ENCODE measurements around the gene SIN3B. TPM values are rescaled to one million over a fixed set of nuclear protein-coding genes. Genes with fewer than 3 reads are reported as not detected.

SIN3B gene
- total and polyA plus RNA-seq, 9 of the 15 experiments (the other 6 are each of a cell fraction or from before 2014, with no cell fraction given): 0.51 to 34.2 (median 14.3) TPM

- TF ChIP-seq ARID4B (CRISPR knock-in tag; IDR thresholded peaks at IDR 0.05) (0 out of 2 replicates have a peak, but pooled peaks have one; percentile 36), ZNF212 (CRISPR knock-in tag; IDR thresholded peaks at IDR 0.05) (no peak), ASH1L (IDR thresholded peaks at IDR 0.05; ENCODE audit: borderline replicate concordance, low read depth, partially characterized antibody) (no peak), ZNF124 (CRISPR knock-in tag; IDR thresholded peaks at IDR 0.05) (no peak), ZNF586 (CRISPR knock-in tag; conservative IDR thresholded peaks at IDR 0.05) (no peak), ZNF431 (CRISPR knock-in tag; IDR thresholded peaks at IDR 0.05) (no peak), PHF21A (IDR thresholded peaks at IDR 0.05; ENCODE audit: borderline replicate concordance, low read depth) (no peak), RBM14 (IDR thresholded peaks at IDR 0.05; ENCODE audit: borderline replicate concordance, insufficient read depth, low read depth, low read length) (no peak), COPS2 (conservative IDR thresholded peaks at IDR 0.05) (no peak), RB1 (IDR thresholded peaks at IDR 0.05; ENCODE audit: low read depth) (0 out of 2 replicates have a peak, but pooled peaks have one; percentile 44), ZNF175 (CRISPR knock-in tag; IDR thresholded peaks at IDR 0.05; ENCODE audit: low read depth) (no peak), ATF4 (CRISPR knock-in tag; IDR thresholded peaks at IDR 0.05) (no peak), JUN (IDR thresholded peaks at IDR 0.05; ENCODE audit: borderline replicate concordance, low read depth, low read length) (no peak), JUN (CRISPR knock-in tag; IDR thresholded peaks at IDR 0.05; ENCODE audit: borderline replicate concordance) (0 out of 2 replicates have a peak, but pooled peaks have one; percentile 68), KLF13 (tag; IDR thresholded peaks at IDR 0.05; ENCODE audit: borderline replicate concordance, low read depth) (peak; percentile 39; the same call in 1 of the 2 replicates), HNRNPUL1 (IDR thresholded peaks at IDR 0.05; ENCODE audit: low read length) (no peak), WHSC1 (IDR thresholded peaks at IDR 0.05; ENCODE audit: low read length) (no peak), MAFG (tag; conservative IDR thresholded peaks at IDR 0.05) (no peak), BHLHE40 (IDR thresholded peaks at IDR 0.05; ENCODE audit: low read length) (no peak), RFX1 (IDR thresholded peaks at IDR 0.05) (no peak), NFRKB (IDR thresholded peaks at IDR 0.05; ENCODE audit: low read depth) (no peak), ZNF347 (CRISPR knock-in tag; IDR thresholded peaks at IDR 0.05; ENCODE audit: low read depth) (no peak), BMI1 (IDR thresholded peaks at IDR 0.05; ENCODE audit: low read length) (no peak), KDM4B (IDR thresholded peaks at IDR 0.05; ENCODE audit: borderline replicate concordance in 2 of 2, low read depth in 1 of 2) (0 out of 4 replicates have a peak, but pooled peaks of 1 of the 2 experiments have one; percentile 9), POLR2G (IDR thresholded peaks at IDR 0.05; ENCODE audit: low read depth, low read length) (peak; percentile 81)
These were observed 67.2 kb downstream of the SIN3B start (continued) for GRCh38 chr19:16896146-16897028.
